GM12878 (cell line): ENCODE data around the gene COL26A1. TPM values are rescaled to one million over a fixed set of nuclear protein-coding genes. Genes with fewer than 3 reads are reported as not detected.

ENCODE experiments used
- ATAC-seq: fragments of 200-7000 bp; cut with Tn5 transposase; 3 replicates; pipeline ENCODE4 v1.9.1; 2020; ENCODE audit warnings: mild to moderate bottlenecking, moderate library complexity
- BruUV-seq: library from RNA; stranded (reverse); fragments of 400-500 nt; replicated peaks from 2 replicates; lab custom pipeline; 2021; lab: Mats Ljungman, UMichigan
- CTCF ChIA-PET: fragments of 300-600 bp; sonication (Branson Sonifier 250); formaldehyde crosslinking; extraction: SDS; loops from one replicate; lab custom pipeline; 2021; ENCODE audit warnings: inconsistent platforms; lab: Yijun Ruan, JAX
- POLR2A ChIA-PET: fragments of 350-600 bp; formaldehyde crosslinking; extraction: SDS; loops from one replicate; lab custom pipeline; 2021; ENCODE audit warnings: inconsistent platforms; lab: Charles Lee
- RAD21 ChIA-PET: fragments of 300-600 bp; sonication (Branson Sonifier 250); formaldehyde crosslinking; loops from one replicate; lab custom pipeline; 2023; ENCODE audit warnings: antibody characterized with exemption; ENCODE audit not compliant: unreplicated experiment; lab: Charles Lee
- SMC1A ChIA-PET: fragments of 300-600 bp; sonication (Branson Sonifier 250); formaldehyde crosslinking; loops from one replicate; lab custom pipeline; 2023; ENCODE audit not compliant: unreplicated experiment, uncharacterized antibody; lab: Charles Lee
- DNase-seq: peaks from one replicate; pipeline ENCODE4 v3.0.0-alpha.2; 2011; ENCODE audit warnings: low read depth, low spot score
- FAIRE-seq: peaks from 3 replicates; lab custom pipeline; 2011; peaks lifted over from hg19 to GRCh38; lab: Jason Lieb, UNC
- H2AFZ ChIP-seq: 2 replicates; pipeline ENCODE4 v1.6.0; 2011; ENCODE audit warnings: low read depth, low read length, control low read depth; ENCODE audit not compliant: control insufficient read depth
- H3K27ac ChIP-seq: 2 replicates; pipeline ENCODE4 v1.5.1; 2011; ENCODE audit warnings: control low read depth; ENCODE audit not compliant: control insufficient read depth, insufficient read depth
- H3K27me3 ChIP-seq, 2 experiments: replicated peaks in 1 of 2; 2 replicates each; pipeline versions ENCODE4 v1.6.0 to v1.6.1; 2011; ENCODE audit warnings: low read length in 1 of 2; ENCODE audit not compliant: control insufficient read depth in 2 of 2, insufficient read depth in 2 of 2
- H3K36me3 ChIP-seq, 2 experiments: 2 replicates each; pipeline ENCODE4 v1.5.1; 2011; ENCODE audit warnings: low read length in 1 of 2; ENCODE audit not compliant: control insufficient read depth in 2 of 2, insufficient read depth in 2 of 2
- H3K4me1 ChIP-seq: 2 replicates; pipeline ENCODE4 v1.6.1; 2011; ENCODE audit warnings: mild to moderate bottlenecking, low read length, moderate library complexity, mixed read lengths; ENCODE audit not compliant: control insufficient read depth, insufficient read depth
- H3K4me2 ChIP-seq: 2 replicates; pipeline ENCODE4 v1.6.0; 2011; ENCODE audit warnings: control low read depth; ENCODE audit not compliant: control insufficient read depth, insufficient read depth
- H3K4me3 ChIP-seq: fragments of 200-600 bp; sonication (generic); 2 replicates; pipeline ENCODE4 v1.5.1; 2016
- H3K79me2 ChIP-seq: 2 replicates; pipeline ENCODE4 v1.6.0; 2011; ENCODE audit warnings: low read length; ENCODE audit not compliant: control insufficient read depth, insufficient read depth
- H3K9ac ChIP-seq: 2 replicates; pipeline ENCODE4 v1.8.0; 2011; ENCODE audit warnings: low read length, control low read depth, mixed read lengths; ENCODE audit not compliant: control insufficient read depth, insufficient read depth
- H3K9me3 ChIP-seq: replicated peaks from 3 replicates; pipeline ENCODE4 v1.5.1; 2011; ENCODE audit warnings: mild to moderate bottlenecking, low read length; ENCODE audit not compliant: control insufficient read depth, insufficient read depth
- H4K20me1 ChIP-seq: 2 replicates; pipeline ENCODE4 v1.6.0; 2011; ENCODE audit not compliant: control insufficient read depth, insufficient read depth
- BMI1 ChIP-seq: fragments of 450-650 bp; IDR thresholded peaks from 2 replicates; pipeline ENCODE4 v1.6.1; 2016; ENCODE audit warnings: mild to moderate bottlenecking, moderate library complexity, borderline replicate concordance
- CBX3 ChIP-seq: fragments of 200-600 bp; sonication (generic); IDR thresholded peaks from 2 replicates; pipeline ENCODE4 v1.6.1; 2016; ENCODE audit warnings: low read depth, borderline replicate concordance
- FOXM1 ChIP-seq: IDR thresholded peaks from 2 replicates; pipeline ENCODE4 v1.6.1; 2012; ENCODE audit warnings: low read depth, mild to moderate bottlenecking, inconsistent platforms, low read length, moderate library complexity
- HDAC6 ChIP-seq: fragments of 200-600 bp; sonication (generic); IDR thresholded peaks from one replicate; pipeline ENCODE4 v1.8.0; 2017; ENCODE audit warnings: antibody characterized with exemption; ENCODE audit not compliant: unreplicated experiment
- IKZF2 ChIP-seq, 2 experiments: fragments of 450-650 bp; IDR thresholded peaks; 2 replicates each; pipeline ENCODE4 v1.6.1; 2017; ENCODE audit warnings: mild to moderate bottlenecking in 2 of 2, moderate library complexity in 2 of 2
- RB1 ChIP-seq: fragments of 450-650 bp; formaldehyde crosslinking; IDR thresholded peaks from 2 replicates; pipeline ENCODE4 v1.6.1; 2017; ENCODE audit warnings: mild to moderate bottlenecking, borderline replicate concordance
- TARDBP ChIP-seq: IDR thresholded peaks from 2 replicates; pipeline ENCODE4 v1.6.1; 2016; ENCODE audit warnings: borderline replicate concordance
- USF1 ChIP-seq: IDR thresholded peaks from 2 replicates; pipeline ENCODE4 v1.6.1; 2011; ENCODE audit warnings: borderline replicate concordance, low read depth, mild to moderate bottlenecking, moderate library complexity, mixed read lengths, low read length; ENCODE audit not compliant: insufficient read depth; ENCODE audit errors: extremely low read length
- ZBTB33 ChIP-seq: fragments of 450-650 bp; IDR thresholded peaks from 2 replicates; pipeline ENCODE4 v1.6.1; 2017; ENCODE audit warnings: mild to moderate bottlenecking
- WGBS: methylation state at CpG from one replicate; pipeline ENCODE4 v1.1.6; 2016; ENCODE audit warnings: low lambda C conversion rate; ENCODE audit not compliant: insufficient replicate concordance, insufficient coverage; ENCODE audit errors: missing lambda C conversion rate; 5-methylcytosine and 5-hydroxymethylcytosine counted together
- in situ Hi-C: fragments of 300-500 bp; cut with MboI; formaldehyde crosslinking; loops from 9 replicates; pipeline ENCODE4 v1.14.3; 2018; ENCODE audit warnings: mixed read lengths
- intact Hi-C: fragments of 100-400 bp; cut with micrococcal nuclease; formaldehyde crosslinking; loops from one replicate; pipeline ENCODE4 v1.14.2; 2022; ENCODE audit not compliant: unreplicated experiment
- polyA plus RNA-seq, 11 experiments: library from polyadenylated mRNA; depleted of rRNA in 4 of 11; unstranded in 6 of 11; stranded (reverse) in 5 of 11; fragments of >200 nt; fragmentation: Nextera tagmentation in 4 of 11; fragmentation: Illumina TruSeq in 1 of 11; extraction: Ambion mirVana in 4 of 11; extraction: Trizol in 1 of 11; gene quantifications; 1 replicate in 1 of 11; 2 replicates in 10 of 11; pipeline versions ENCODE4 v1.2.1 to v1.2.3, GENCODE V29; 2011 to 2016; ENCODE audit warnings: inconsistent platforms in 2 of 11, missing spikeins in 2 of 11, low read depth in 1 of 11
- total RNA-seq, 4 experiments: library from RNA; depleted of rRNA in 3 of 4; stranded (reverse); fragments of >200 nt in 3 of 4; fragmentation: Illumina TruSeq in 1 of 4; extraction: Trizol in 1 of 4; gene quantifications; 2 replicates each; pipeline versions ENCODE4 v1.2.1 to v1.2.3, GENCODE V29; 2013 to 2021

COL26A1 gene
- total and polyA plus RNA-seq, 10 of the 15 experiments (the other 5 are each of a cell fraction or from before 2014, with no cell fraction given): 0.08 TPM; not detected in 9

- Histone ChIP-seq H3K79me2 (no peaks in the 10 kb centered on the region), H3K4me1 (no peaks in the 10 kb centered on the region), H2AFZ (no peak overlapping the region), H3K4me2 (no peak overlapping the region), H3K27me3 (peaks cover 4 to 6% of the 10 kb centered on the region in 2 experiments; a peak in 3 of 4 replicates), H3K36me3 (no peaks in the 10 kb centered on the region), H3K4me3 (no peak overlapping the region), H3K9ac (no peak overlapping the region), H3K9me3 (no peaks in the 10 kb centered on the region), H4K20me1 (no peaks in the 10 kb centered on the region), H3K27ac (no peak overlapping the region)
- intact Hi-C loops: no loop called here
- ChIA-PET POLR2A (no interaction called here), RAD21 (interaction anchor here (0.6 to 1.9 kb wide), 4 partner anchors 48 to 145 kb away, joined by 3 to 10 read pairs (median 3); no protein-coding TSS in a partner anchor), SMC1A (no interaction called here), CTCF (interaction anchor here (1.5 to 2.9 kb wide), 2 partner anchors 48 to 77 kb away, joined by 7 to 25 read pairs; no protein-coding TSS in a partner anchor)
- BruUV-seq: no TSS peak
- TF ChIP-seq FOXM1: no peak
- TF ChIP-seq CBX3: no peak
- TF ChIP-seq HDAC6: no peak
- no peak for TF ChIP-seq ZBTB33
- no peak for TF ChIP-seq TARDBP
- no peak for TF ChIP-seq BMI1
- no peak for TF ChIP-seq IKZF2 (IDR thresholded peaks at IDR 0.05)
- no peak for TF ChIP-seq RB1
- no peak for TF ChIP-seq USF1
- WGBS: no CpG with 5 or more reads among the region's 46 CpGs
- FAIRE-seq (no peak), DNase-seq (no peak), ATAC-seq (no peak)
- in situ Hi-C loops: loop anchor here (25.0 kb wide), 1 partner anchor 899 kb away; no protein-coding TSS in a partner anchor
Measured at GRCh38 chr7:101363196-101363733, 590 bp downstream of the COL26A1 start.
